Hepatocyte (in vitro differentiated cells): ENCODE data around the gene GRIN2D.

ENCODE experiments used
- CTCF ChIP-seq: fragments of 200-600 bp; sonication (generic); IDR thresholded peaks from 2 replicates; pipeline ENCODE4 v1.5.1; 2016; ENCODE audit warnings: antibody characterized with exemption, mild to moderate bottlenecking; ENCODE audit not compliant: poor library complexity
- EZH2 ChIP-seq: fragments of 200-600 bp; sonication (generic); IDR thresholded peaks from 2 replicates; pipeline ENCODE4 v1.6.1; 2016; ENCODE audit warnings: antibody characterized with exemption, mild to moderate bottlenecking, borderline replicate concordance

GRCh38 chr19:48417421-48417820 is 24.0 kb downstream of the GRIN2D start:
- TF ChIP-seq CTCF (no peak), EZH2 (no peak)
